ENCODE data around the gene PTCD2. TPM values are rescaled to one million over a fixed set of nuclear protein-coding genes. Genes with fewer than 3 reads are reported as not detected.
"Not testable (repeated sequence)": the region's sequence is repeated elsewhere in the genome, so short reads cannot be mapped to it uniquely, and the experiment has no call there.

PTCD2 gene
- total RNA-seq, 2 donors from 2014 or later = 4.3 to 5.7 TPM

GRCh38 chr5:72293495-72294055, 26.6 kb upstream of the PTCD2 start:
- intact Hi-C loops (cut with DNase I, micrococcal nuclease) = no loop called here
- DNase-seq (no peak), ATAC-seq (no peak)

- no peak for DNase-seq
- intact Hi-C loops (cut with DNase I, micrococcal nuclease) = no loop called here
- ATAC-seq = no peak
These were observed 25.7 kb upstream of the PTCD2 start for GRCh38 chr5:72294473-72294872.

- DNase-seq (no peak), ATAC-seq (no peak)
- intact Hi-C loops (cut with DNase I, micrococcal nuclease) = no loop called here
These were observed 24.6 kb upstream of the PTCD2 start for GRCh38 chr5:72295539-72295938.

- intact Hi-C loops (cut with DNase I, micrococcal nuclease) = no loop called here
- no peak for DNase-seq
- ATAC-seq = no peak
These were observed 23.9 kb upstream of the PTCD2 start for GRCh38 chr5:72296256-72296655.

- ATAC-seq; intact Hi-C loops (cut with DNase I, micrococcal nuclease); DNase-seq: not testable (repeated sequence)
These were observed 22.0 kb upstream of the PTCD2 start for GRCh38 chr5:72298136-72298535.

- intact Hi-C loops (cut with DNase I, micrococcal nuclease) = no loop called here
- DNase-seq = no peak
- no peak for ATAC-seq
These were observed 21.5 kb upstream of the PTCD2 start for GRCh38 chr5:72298711-72299110.

GRCh38 chr5:72300590-72301339, 19.4 kb upstream of the PTCD2 start:
- intact Hi-C loops (cut with DNase I, micrococcal nuclease) = loop anchor here in 1 of 2 donors (10.0 kb wide), 1 partner anchor 166 kb away; no protein-coding TSS in a partner anchor
- ATAC-seq (no peak), DNase-seq (no peak)

GRCh38 chr5:72301557-72301956, 18.6 kb upstream of the PTCD2 start:
- intact Hi-C loops (cut with DNase I, micrococcal nuclease) = loop anchor here in 1 of 2 donors (10.0 kb wide), 1 partner anchor 167 kb away; no protein-coding TSS in a partner anchor
- no peak for DNase-seq
- no peak for ATAC-seq

GRCh38 chr5:72302171-72302570, 18.0 kb upstream of the PTCD2 start:
- DNase-seq = no peak
- ATAC-seq = no peak
- intact Hi-C loops (cut with DNase I, micrococcal nuclease) = loop anchor here in 1 of 2 donors (10.0 kb wide), 1 partner anchor 167 kb away; no protein-coding TSS in a partner anchor

- ATAC-seq = no peak
- intact Hi-C loops (cut with DNase I, micrococcal nuclease) = loop anchor here in 1 of 2 donors (10.0 kb wide), 1 partner anchor 171 kb away; no protein-coding TSS in a partner anchor
- DNase-seq = no peak
These were observed 14.7 kb upstream of the PTCD2 start for GRCh38 chr5:72305194-72306142.

GRCh38 chr5:72307573-72307967, 12.6 kb upstream of the PTCD2 start:
- intact Hi-C loops (cut with DNase I, micrococcal nuclease) = loop anchor here in 1 of 2 donors (10.0 kb wide), 1 partner anchor 173 kb away; no protein-coding TSS in a partner anchor
- ATAC-seq (peak; percentile 19), DNase-seq (no peak)

- intact Hi-C loops (cut with DNase I, micrococcal nuclease) = loop anchor here in 1 of 2 donors (10.0 kb wide), 1 partner anchor 173 kb away; no protein-coding TSS in a partner anchor
- DNase-seq (peak; percentile 97 to 98), ATAC-seq (peak; percentile 95)
These were observed 12.0 kb upstream of the PTCD2 start for GRCh38 chr5:72307968-72308852.

GRCh38 chr5:72308853-72309191, 11.4 kb upstream of the PTCD2 start:
- DNase-seq = no peak
- intact Hi-C loops (cut with DNase I, micrococcal nuclease) = loop anchor here in 1 of 2 donors (10.0 kb wide), 1 partner anchor 174 kb away; no protein-coding TSS in a partner anchor
- no peak for ATAC-seq

- DNase-seq (no peak), ATAC-seq (no peak)
- intact Hi-C loops (cut with DNase I, micrococcal nuclease) = loop anchor here in 1 of 2 donors (5.0 kb wide), 1 partner anchor 536 kb away; no protein-coding TSS in a partner anchor
These were observed 7.0 kb upstream of the PTCD2 start for GRCh38 chr5:72313141-72313540.

- intact Hi-C loops (cut with DNase I, micrococcal nuclease) = loop anchor here in 1 of 2 donors (5.0 kb wide), 1 partner anchor 537 kb away; no protein-coding TSS in a partner anchor
- ATAC-seq (peak; percentile 28), DNase-seq (no peak)
These were observed 5.5 kb upstream of the PTCD2 start for GRCh38 chr5:72314571-72315172.

- ATAC-seq (peak; percentile 2), DNase-seq (peak in 1 of 2 donors; percentile 49)
- intact Hi-C loops (cut with DNase I, micrococcal nuclease) = not testable (repeated sequence)
These were observed 668 bp upstream of the PTCD2 start for GRCh38 chr5:72319435-72319975.

GRCh38 chr5:72324189-72324825, 4.1 kb downstream of the PTCD2 start:
- intact Hi-C loops (cut with DNase I, micrococcal nuclease) = no loop called here
- ATAC-seq (no peak), DNase-seq (no peak)
